HCT116 (cell line): ENCODE data around the gene SLC16A4.

Experiments used
- CTCF ChIP-seq, 3 experiments: fragments of 200-600 bp in 1 of 3; sonication (generic) in 1 of 3; IDR thresholded peaks in 2 of 3; conservative IDR thresholded peaks in 1 of 3; 2 replicates each; pipeline ENCODE4 v1.5.1; 2012 to 2017; ENCODE audit warnings: low read depth in 2 of 3, low read length in 2 of 3, antibody characterized with exemption in 1 of 3, borderline replicate concordance in 1 of 3, control low read depth in 1 of 3, mild to moderate bottlenecking in 1 of 3, mixed read lengths in 1 of 3, mixed run types in 1 of 3, moderate library complexity in 1 of 3; ENCODE audit not compliant: insufficient read depth in 1 of 3
- EGR1 ChIP-seq: IDR thresholded peaks from 2 replicates; pipeline ENCODE4 v1.6.1; 2012; ENCODE audit warnings: low read depth
- POLR2AphosphoS5 ChIP-seq: IDR thresholded peaks from 2 replicates; pipeline ENCODE4 v1.6.1; 2011; ENCODE audit warnings: mild to moderate bottlenecking, low read depth, low read length, moderate library complexity
- REST ChIP-seq: IDR thresholded peaks from 2 replicates; pipeline ENCODE4 v1.6.1; 2012; ENCODE audit warnings: low read depth
- ZBTB33 ChIP-seq: IDR thresholded peaks from 2 replicates; pipeline ENCODE4 v1.6.1; 2011; ENCODE audit warnings: mild to moderate bottlenecking, low read length, moderate library complexity; ENCODE audit not compliant: insufficient replicate concordance; ENCODE audit errors: extremely low read depth

GRCh38 chr1:110428946-110429345 lies 38.1 kb upstream of the SLC16A4 start:
- TF ChIP-seq CTCF (IDR thresholded peaks at IDR 0.05 in 2 of 3, conservative IDR thresholded peaks at IDR 0.05 in 1 of 3; ENCODE audit: borderline replicate concordance in 1 of 3, insufficient read depth in 1 of 3, low read depth in 2 of 3, low read length in 2 of 3) (no peak), POLR2AphosphoS5 (no peak), REST (no peak), EGR1 (no peak), ZBTB33 (no peak)
